Brain pericyte (primary cell): ENCODE results near the gene MOCS1.

Experiments
- DNase-seq: peaks from one replicate; pipeline ENCODE4 v3.0.0-alpha.2; 2012; ENCODE audit warnings: low read depth, low spot score

The MOCS1 gene

DNA sequence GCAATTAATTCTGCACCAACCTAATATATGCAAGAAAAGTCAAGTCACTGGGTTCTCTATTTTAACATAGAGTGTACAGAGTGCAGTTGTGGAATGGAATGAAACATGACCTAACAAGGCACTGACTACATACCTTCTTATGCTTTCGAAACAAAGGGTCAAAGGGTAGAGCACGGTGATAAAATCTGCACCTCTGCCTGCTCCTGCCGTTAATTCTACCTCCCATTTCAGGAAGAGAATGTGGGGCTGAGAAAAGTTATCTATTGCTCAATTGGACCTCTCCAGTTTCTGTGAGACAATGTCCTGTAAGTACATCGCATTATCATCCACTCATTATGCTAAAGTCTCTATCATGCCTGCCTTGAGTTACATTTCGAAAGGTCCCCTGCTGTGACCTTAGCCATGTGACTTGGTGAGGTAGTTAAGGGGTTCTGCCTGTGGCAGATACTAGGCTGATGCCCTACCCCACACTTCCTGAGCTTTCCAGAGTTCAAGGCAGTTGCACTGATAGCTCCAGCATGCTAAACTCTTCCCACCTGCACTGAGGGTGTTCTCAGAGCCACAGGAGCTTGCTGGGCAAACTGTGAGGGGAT, 14.0 kb upstream of the MOCS1 start:
- no peak for DNase-seq

DNA sequence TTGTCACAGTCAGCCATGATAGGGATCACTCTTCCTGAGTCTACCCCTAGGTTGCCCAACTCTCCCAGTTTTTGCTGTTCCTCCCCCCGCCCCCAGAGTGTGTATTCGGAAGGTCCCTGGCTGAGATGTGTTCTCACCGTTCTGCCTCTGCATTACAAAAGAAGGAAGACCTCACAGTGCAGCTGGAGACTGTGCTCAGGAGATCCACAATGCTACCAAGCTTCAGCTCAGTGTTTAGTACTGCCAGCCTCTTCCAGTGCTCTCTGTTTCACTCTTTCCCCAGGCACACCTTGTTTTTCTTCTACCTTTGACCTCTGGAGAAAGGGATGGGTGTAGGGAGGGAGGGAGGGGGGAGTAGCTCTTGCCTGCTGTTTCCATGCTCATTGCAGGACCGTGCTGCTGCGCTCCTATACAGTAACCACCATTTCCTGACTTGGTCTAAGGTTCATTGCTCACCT, 13.4 kb upstream of the MOCS1 start:
- DNase-seq, result no peak

DNA sequence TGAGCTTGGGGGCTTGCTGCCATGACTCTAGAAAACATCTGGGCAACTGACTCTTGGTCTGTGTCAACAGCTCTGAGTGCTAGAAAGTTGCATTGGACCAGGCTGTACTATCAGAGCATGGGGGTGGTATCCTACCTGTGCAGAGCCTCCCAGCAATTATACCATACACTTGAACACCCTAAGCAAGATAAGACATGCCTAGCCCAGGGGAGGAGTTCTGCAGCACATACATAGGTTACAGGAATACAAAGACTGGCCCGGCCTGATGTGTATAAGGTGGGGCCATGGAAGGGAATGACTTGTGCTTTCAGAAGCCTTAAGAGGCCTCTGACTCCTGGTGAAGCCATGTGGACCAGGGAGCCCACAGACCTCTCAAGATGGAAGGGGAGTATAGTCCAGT, 11.4 kb upstream of the MOCS1 start:
- no peak for DNase-seq

DNA sequence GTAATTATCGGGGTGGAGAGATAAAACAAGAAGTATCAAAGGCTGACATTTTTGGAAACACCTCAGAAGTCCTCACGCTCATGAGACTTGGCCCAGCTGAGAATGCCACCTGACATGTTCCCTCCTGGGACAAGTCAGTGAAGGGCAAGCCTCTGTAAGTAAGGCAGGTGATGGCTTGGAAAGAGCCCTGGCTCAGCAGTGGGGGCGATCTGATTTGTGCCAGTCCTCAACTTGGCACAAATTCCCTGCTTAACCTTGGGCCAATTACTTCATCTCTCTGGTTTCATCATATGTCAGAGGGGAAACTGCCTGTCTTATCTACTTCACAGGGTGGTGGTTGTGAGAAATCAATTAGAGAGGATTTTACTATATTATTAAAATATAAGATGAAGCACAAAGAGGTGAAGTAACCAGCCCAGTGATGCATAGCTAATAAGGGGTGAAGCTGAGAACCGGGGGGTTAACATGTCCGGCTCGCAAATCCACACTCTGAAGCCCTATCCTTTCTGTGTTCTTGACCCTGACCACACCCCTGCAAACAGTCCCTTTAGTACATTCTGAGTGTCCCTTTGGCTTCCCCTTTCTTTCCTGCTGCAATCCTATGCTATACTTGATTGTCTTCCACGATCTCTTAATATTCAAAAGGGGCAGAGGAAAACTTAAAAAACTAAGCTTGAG, 8.8 kb upstream of the MOCS1 start:
- DNase-seq, result no peak

DNA sequence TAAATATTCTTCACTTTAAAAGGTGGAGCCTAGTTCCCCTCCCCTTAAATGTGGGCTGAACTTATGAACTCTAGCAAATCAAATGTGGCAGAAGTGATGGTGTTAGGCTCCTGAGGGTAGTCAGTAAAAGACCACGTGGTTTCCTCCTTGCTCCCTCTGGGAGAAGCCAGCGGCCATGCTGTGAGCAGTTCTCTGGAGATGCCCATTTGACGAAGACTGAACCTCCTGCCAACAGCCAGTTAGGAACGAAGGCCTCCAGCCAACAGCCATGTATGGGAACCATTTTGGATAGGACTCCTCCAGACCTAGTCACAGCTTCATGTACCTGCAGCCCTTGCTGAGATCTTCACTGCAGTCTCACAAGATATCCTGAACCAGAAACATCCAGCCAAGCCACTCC, 7.6 kb upstream of the MOCS1 start:
- DNase-seq, result no peak

DNA sequence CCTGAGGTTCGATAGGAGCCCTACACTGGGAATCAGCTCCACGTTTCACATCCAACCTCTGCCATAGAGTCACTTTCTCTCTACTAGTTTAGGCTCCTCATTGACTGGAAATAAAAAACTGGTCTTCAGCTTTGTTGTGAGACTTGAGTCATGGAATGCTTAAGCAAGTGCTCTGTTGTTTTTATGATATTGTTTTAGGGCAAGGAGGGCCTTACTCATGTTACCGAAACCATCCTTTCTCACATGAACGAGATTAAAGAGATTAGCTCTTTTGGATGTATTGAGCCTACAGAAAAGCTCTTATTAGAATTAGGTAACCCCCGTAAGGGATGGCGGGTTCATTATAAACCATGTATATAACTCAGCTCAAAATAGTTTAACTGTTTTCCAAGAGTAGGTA, 6.9 kb upstream of the MOCS1 start:
- no peak for DNase-seq

DNA sequence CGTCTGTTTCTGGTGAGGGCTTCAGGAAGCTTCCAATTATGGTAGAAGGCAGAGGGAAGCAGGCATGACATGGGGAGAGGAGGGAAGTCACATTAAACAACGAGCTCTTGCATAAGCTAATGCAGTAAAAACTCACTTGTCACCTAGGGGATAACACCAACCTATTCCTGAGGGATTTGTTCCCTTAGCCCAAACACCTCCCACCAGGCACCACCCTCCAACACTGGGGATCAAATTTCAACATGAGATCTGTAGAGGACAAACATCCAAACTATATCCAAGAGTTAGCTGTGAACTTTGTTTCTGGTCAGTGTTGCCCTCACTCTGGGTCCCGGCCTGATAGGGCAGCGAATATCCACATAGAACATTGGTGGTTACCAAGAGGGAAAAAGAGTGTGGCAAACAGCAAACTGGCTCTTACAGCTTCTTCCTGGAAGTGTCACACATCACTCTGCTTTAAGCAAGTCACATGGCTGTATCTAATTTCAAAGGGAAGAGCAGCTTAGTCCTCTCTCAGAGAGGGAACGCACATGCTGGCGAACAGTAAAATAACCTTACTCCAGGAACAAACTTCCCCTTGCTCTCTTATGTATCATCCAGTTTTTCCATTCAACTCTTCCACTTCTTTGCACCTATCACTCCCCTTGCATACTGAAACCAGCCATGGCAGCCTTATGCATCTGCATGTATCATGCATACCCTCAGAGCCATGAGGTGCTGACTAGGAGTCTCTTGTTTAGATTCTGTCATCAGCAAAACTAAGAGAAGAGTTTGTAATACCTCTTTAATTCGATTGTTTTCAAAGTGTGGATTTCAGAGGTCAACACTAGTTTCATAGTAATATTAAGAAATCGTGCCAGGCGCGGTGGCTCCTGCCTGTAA, 4.8 kb upstream of the MOCS1 start:
- DNase-seq, result no peak

DNA sequence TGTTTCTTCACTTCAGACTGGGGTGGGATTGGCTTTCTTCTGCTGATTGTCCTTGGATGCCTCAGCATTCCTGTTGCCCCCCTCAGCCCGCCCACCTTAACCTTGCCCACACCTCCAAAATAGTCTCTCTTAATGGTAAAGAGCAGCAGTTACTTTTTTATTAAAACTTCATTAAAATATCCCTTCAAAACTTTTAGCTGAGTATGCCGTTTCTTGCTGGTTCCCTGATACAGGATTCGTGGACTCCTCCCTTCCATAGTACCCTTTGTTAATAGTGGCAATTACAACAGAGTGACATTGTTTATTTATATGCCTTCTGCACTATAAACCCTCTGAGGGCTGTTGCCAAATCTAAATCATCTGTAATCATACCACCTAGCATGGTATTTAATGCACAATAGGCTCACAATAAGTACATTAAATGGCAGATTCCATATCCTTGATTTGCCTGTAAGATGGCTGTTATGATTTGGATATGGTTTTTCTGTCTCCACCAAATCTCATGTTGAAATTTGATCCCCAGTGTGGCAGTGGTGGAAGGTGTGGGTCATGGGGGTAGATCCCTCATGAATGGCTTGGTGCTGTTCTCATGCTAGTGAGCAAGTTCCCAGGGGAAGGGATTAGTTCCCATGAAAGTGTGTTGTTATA, 3.5 kb upstream of the MOCS1 start:
- DNase-seq, result no peak

DNA sequence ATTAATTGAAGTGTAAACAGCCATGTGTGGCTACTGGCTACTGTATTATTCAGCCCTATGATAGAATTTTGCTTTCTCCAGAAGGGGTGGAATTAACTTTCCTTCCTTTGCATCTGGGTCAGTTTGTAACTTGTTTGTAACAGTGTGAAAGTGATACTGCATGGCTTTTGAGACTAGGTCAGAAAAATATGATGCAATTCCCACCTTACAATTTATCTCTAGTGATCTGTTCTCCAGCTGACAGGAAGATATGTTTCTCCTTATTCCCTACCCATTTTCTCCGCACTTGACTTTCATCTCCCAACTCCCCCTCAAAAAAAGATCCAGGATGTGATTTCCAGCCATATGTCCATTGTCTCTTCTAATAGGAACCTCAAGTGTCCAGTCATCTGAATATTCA, 2.6 kb upstream of the MOCS1 start:
- DNase-seq, result no peak

DNA sequence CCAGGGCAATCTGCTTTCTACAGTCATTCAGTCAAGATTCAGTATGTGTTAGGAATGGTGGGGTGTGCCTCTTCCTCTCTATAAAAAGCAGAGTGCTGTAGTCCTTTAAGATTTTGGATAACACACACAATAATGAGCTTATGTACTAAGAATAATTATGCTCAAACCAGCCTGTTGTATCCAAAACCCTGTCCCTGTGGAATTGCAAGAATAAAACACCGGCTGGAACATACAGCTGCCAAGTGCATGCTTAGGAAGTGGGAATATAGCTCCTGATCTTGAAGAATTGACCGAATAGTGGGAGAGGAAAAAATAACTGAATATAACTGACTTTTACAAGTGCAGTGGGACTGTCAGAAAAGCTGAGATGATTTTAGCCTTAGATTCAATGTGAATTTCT, 979 bp upstream of the MOCS1 start:
- DNase-seq, result no peak

DNA sequence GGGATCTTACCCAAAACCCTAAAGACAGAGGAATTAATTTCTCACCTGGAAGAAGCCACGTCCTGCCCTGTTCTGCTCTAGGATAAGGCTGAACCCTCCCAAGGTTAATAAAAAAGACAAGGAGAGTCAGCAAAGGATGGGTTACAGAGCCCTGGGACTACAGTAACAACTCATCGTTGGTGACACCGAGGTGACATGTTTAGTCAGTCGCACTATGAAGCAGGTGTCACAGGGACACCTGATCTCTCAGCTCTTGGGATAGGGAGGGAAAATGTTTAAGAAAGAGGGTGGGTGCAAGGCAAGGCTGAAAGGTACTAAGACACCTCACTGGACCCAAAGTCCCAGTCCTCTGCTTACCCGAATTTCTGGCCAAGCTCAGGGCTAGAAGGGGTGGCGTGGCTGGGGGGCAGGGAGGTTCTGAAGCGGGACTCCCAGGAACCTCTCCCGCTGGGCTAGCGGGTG, 562 bp downstream of the MOCS1 start:
- DNase-seq, result no peak

DNA sequence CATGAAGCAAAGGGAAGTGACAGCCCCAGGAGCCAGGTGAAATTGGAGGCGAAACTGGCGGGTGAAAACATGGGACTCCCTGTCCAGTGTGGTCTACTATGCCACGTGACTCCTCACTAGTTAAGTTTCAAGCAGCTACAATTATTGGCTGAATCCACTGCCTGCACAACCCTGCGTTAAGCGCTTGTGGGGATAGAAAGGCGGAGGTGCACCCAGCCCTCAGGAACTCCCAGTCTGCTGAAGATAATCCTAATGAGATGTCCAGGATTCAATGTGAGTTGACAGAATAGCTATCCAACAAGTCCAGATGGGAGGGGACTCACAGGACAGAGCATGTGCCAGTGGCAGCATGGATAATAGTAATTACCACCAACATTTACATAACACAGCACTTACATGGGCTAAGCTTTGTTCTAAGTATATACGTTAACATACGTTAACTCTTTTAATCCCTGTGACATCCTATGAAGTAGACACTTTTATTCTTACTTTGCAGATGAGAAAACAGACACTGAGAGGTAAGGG, 1.8 kb downstream of the MOCS1 start:
- no peak for DNase-seq

DNA sequence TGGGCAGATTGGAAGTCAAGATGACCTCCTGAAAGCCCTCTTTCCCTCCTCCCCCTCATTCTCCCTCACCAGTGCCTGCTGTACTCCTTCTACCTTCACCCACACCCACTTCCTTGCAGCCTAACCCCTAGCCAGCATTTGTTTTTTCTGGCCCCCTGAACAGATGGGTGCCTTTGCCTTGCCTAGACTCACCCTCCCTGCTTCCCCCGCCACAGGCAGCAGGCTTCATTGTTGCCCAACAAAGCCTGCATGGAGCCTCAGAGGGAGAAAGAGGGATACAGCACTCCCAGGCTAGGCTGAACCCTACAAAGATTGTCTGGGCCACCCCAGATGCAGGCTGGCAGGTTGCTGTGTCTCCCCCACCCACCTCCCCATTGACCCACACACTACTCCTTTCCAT, 2.7 kb downstream of the MOCS1 start:
- DNase-seq, result no peak

DNA sequence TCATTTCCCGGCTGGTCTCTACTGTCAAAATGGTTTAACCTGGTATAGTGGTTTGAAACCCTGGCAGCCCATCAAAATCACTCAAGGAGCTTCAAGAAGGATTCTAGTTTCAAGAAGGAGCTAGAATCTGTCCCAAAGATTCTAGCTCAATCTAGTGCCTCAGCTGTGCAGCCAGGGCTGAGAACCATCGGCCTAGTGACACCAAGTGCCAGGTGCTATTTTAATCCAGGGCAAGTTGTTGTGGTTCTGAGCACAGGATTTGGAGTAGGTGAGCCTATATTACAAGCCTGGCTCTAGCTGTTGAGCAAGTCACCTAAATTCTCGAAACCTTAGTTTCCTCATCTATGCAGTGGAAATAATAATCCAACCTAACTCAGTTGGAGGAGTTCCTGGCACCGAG, 3.7 kb downstream of the MOCS1 start:
- DNase-seq, result no peak

DNA sequence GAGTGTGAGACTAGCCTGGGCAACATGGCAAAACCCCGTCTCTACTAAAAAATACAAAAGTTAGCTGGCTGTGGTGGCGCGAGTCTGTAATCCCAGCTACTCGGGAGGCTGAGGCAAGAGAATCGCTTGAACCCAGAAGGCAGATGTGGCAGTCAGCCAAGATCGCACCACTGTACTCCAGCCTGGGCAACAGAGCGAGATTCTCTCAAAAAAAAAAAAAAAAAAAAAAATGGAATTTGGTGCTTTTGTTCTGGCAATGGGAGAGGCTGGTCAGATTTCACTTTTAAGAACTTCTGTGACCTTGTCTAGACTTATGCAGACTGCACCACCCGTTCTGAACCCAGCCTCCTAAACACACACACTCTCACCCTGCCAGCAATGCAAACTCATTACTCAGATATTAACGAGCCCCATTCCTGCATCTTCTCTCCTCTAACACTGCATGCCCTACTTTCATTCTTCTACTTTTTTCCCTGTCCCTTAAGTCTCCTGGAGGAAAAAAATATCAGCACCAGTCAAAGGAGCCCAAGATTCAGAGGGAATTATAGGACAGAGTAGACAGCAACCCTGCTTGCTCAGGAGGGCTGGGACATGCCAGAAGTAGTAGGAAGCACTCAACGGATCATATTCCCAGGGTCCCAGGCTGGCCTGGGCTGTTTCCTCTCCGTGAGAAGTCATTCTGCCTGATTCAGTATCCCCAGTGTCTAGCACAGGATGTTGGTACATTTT, 4.4 kb downstream of the MOCS1 start:
- DNase-seq, result no peak

DNA sequence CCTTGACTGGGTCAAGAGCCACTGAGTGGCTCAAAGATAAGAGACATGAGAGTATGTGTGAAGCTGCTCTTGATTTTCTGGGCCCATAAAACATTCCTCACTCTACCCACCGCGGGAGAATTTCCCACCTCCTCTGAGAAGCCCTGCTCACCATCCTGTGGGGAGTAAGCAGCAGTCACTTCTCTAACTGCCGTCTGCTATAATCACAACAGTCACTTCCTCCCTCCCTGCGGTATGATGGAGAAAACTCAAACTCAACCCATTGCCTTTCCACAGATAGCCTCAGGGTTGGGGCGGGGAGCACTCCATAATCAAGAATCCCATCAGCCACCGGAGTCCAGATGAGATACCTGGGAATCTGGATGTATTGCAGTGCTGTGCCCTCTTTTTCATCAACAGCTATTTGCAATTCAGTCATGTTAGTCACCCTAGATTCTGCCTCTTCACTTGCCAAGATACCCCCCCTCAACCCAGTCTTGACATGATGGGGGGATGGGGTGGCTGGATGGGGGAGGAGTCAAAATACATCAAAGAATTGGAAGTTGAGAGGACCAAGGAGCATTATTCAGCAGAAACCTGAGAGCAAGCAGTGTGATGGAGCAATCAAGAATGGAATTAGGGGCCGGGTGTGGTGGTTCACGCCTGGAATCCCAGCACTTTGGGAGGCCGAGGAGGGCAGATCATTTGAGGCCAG, 5.1 kb downstream of the MOCS1 start:
- DNase-seq, result no peak

DNA sequence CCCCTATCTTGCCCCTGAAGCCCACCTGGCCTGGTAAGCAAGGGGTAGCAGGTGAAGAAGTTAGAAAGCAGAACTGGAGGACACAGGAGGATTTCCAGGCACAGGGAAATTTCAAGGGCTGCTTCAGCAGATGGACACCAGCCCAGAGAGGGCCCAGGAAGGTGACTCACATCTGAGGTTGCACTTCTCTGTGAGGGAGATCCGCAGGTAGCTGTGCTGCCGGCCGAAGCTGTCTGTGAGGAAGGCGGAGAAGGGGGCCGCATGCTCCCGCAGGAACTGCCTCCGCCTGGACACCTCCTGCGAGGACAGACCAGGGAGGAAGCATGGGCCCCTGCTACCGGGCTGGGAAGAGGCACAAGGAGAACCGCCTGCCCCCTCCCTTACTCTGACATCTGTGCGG, 7.1 kb downstream of the MOCS1 start:
- no peak for DNase-seq

DNA sequence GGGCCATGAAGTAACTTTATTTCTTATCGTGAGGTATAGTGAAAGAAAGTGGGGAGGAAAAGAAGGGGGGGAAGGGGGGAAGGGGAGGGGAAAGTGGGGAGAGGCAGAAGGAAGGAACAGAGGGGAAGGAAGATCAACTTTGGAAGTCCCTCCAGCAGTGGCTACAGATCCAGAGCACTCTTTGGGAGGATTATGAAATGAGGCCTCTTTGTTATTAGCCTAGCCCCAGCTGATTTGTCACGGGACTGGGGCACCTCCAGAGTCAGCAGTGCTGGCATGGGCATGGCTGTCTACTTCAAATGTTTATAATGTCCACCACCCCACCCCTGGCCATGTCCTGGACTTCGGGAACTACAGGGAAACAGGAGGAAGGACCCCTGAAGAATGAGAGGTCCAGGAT, 7.6 kb downstream of the MOCS1 start:
- DNase-seq, result no peak

DNA sequence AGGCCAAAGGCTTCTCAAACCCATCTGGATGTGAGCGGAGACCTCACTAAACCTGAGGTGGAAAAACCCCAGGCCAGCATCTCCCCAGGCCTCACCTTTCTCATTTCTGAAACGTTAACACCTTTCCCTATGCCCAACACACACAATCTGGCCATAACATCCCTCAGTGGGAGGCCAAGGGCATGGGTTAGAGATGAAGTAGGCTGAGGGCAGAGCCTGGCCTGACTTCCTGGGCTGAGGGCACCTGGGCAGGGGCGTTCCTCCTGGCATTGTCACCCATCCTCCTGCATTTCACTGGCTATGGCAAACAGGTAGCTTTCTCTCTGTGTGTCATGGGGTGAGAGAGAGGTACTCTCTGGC, 8.4 kb downstream of the MOCS1 start:
- no peak for DNase-seq

DNA sequence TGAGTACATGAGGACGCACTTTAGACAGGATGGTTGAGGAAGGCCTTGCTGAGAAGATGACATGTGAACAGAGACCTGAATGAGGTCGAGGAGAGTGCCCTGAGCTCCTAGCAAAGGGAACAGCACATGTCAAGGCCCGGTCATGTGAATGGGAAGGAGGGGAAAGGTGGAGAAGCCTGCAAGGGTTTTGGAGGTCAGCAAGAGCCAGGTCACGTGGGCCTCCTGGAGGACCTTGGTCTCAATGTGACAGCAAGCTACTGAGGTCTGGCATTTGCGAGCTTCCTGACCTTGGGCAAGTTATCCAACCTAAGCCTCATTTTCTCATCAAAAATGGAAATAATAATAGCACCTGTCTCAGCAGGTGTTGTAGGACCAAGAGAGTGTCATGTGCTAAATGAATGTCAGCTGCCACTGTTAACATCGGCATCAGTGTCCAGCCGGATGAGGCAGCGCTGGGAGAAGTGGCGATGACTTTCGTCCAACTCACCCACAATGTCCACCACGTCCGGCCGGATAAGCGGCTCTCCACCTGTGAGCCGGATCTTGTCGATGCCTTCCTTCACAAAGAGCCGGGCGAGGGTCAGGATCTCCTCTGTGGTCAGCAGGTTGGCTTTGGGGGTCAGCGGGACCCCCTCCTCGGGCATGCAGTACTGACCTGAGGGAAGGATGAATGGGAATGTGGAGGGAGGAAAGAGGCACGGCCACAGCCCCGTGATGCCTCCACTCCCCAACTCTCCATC, 8.9 kb downstream of the MOCS1 start:
- DNase-seq, result no peak
